HCT116 (cell line): ENCODE data around the gene MMD2. TPM values are rescaled to one million over a fixed set of nuclear protein-coding genes. Genes with fewer than 3 reads are reported as not detected.

ENCODE experiments used
- ATAC-seq: fragments of 200-7000 bp; cut with Tn5 transposase; 2 replicates; pipeline ENCODE4 v1.9.1; 2020; ENCODE audit warnings: mild to moderate bottlenecking, moderate library complexity
- BruUV-seq: library from RNA; stranded (reverse); fragments of 400-500 nt; replicated peaks from 2 replicates; lab custom pipeline; 2021; lab: Mats Ljungman, UMichigan
- CTCF ChIA-PET: fragments of 300-600 bp; sonication (Branson Sonifier 250); formaldehyde crosslinking; loops from one replicate; lab custom pipeline; 2021; ENCODE audit warnings: antibody characterized with exemption; lab: Charles Lee
- POLR2A ChIA-PET: fragments of 300-600, 350-600 bp; sonication (Branson Sonifier 250); formaldehyde crosslinking; loops from one replicate; lab custom pipeline; 2021; ENCODE audit warnings: antibody characterized with exemption; lab: Charles Lee
- RAD21 ChIA-PET, 2 experiments: fragments of 300-600 bp; sonication (Branson Sonifier 250); formaldehyde crosslinking; loops; one replicate each; lab custom pipeline; 2023; ENCODE audit warnings: low total read pairs in 2 of 2; ENCODE audit not compliant: uncharacterized antibody in 2 of 2, unreplicated experiment in 2 of 2, low non-redundant PET in 1 of 2; lab: Charles Lee
- DNase-seq: peaks from one replicate; pipeline ENCODE4 v3.0.0-alpha.2; 2010; ENCODE audit warnings: low read depth, low spot score
- H2AFZ ChIP-seq: fragments of 200-600 bp; shearing (Covaris generic), sonication (generic); 2 replicates; pipeline ENCODE4 v1.6.1; 2017; ENCODE audit warnings: low read depth, mixed run types, mixed read lengths, antibody characterized with exemption, low read length; ENCODE audit not compliant: poor library complexity, severe bottlenecking
- H3K27ac ChIP-seq: 2 replicates; pipeline ENCODE4 v1.5.1; 2012; ENCODE audit warnings: low read depth, low read length
- H3K27me3 ChIP-seq: fragments of 200-600 bp; sonication (generic); 2 replicates; pipeline ENCODE4 v1.6.1; 2016; ENCODE audit warnings: mixed run types, low read length, mixed read lengths; ENCODE audit not compliant: insufficient read depth
- H3K36me3 ChIP-seq, 2 experiments: fragments of 200-500 bp in 1 of 2; fragments of 200-600 bp in 1 of 2; sonication (Bioruptor generic) in 1 of 2; sonication (generic) in 1 of 2; 2 replicates each; pipeline versions ENCODE4 v1.5.1 to v1.6.1; 2014 to 2016; ENCODE audit warnings: low read length in 2 of 2, inconsistent platforms in 1 of 2, mixed read lengths in 1 of 2, mixed run types in 1 of 2; ENCODE audit not compliant: insufficient read depth in 2 of 2, control insufficient read depth in 1 of 2
- H3K4me1 ChIP-seq, 2 experiments: fragments of 200-600 bp in 1 of 2; sonication (generic) in 1 of 2; 2 replicates each; pipeline versions ENCODE4 v1.5.1 to v1.6.1; 2012 to 2017; ENCODE audit warnings: low read length in 2 of 2, inconsistent platforms in 1 of 2, mild to moderate bottlenecking in 1 of 2, mixed read lengths in 1 of 2, mixed run types in 1 of 2, moderate library complexity in 1 of 2; ENCODE audit not compliant: insufficient read depth in 2 of 2, control insufficient read depth in 1 of 2
- H3K4me2 ChIP-seq: fragments of 200-600 bp; sonication (generic); 2 replicates; pipeline ENCODE4 v1.6.1; 2017; ENCODE audit warnings: mixed run types, low read length, mixed read lengths
- H3K4me3 ChIP-seq, 2 experiments: fragments of 200-600 bp in 1 of 2; sonication (generic) in 1 of 2; replicated peaks in 1 of 2; 2 replicates each; pipeline ENCODE4 v1.5.1; 2011 to 2016; ENCODE audit warnings: low read length in 2 of 2, control low read depth in 1 of 2, low read depth in 1 of 2, mild to moderate bottlenecking in 1 of 2, mixed read lengths in 1 of 2, mixed run types in 1 of 2
- H3K79me2 ChIP-seq: fragments of 200-600 bp; sonication (generic); 2 replicates; pipeline ENCODE4 v1.6.1; 2017; ENCODE audit warnings: mild to moderate bottlenecking, mixed run types, low read length, moderate library complexity, mixed read lengths; ENCODE audit not compliant: insufficient read depth
- H3K9ac ChIP-seq: fragments of 200-600 bp; sonication (generic); 2 replicates; pipeline ENCODE4 v1.6.1; 2016; ENCODE audit warnings: low read length, mixed read lengths
- H3K9me2 ChIP-seq: fragments of 200-600 bp; sonication (generic), shearing (Covaris generic); 2 replicates; pipeline ENCODE4 v1.6.1; 2017; ENCODE audit warnings: mixed run types, mild to moderate bottlenecking, moderate library complexity; ENCODE audit not compliant: insufficient read depth
- H3K9me3 ChIP-seq, 2 experiments: fragments of 200-500 bp in 1 of 2; fragments of 200-600 bp in 1 of 2; sonication (Bioruptor generic) in 1 of 2; sonication (generic) in 1 of 2; 2 replicates each; pipeline ENCODE4 v1.6.1; 2014 to 2017; ENCODE audit warnings: low read length in 2 of 2, mixed read lengths in 2 of 2, inconsistent platforms in 1 of 2, low read depth in 1 of 2, mild to moderate bottlenecking in 1 of 2, mixed run types in 1 of 2, moderate library complexity in 1 of 2; ENCODE audit not compliant: control insufficient read depth in 1 of 2, insufficient read depth in 1 of 2
- H4K20me1 ChIP-seq: fragments of 200-600 bp; sonication (generic), shearing (Covaris generic); 2 replicates; pipeline ENCODE4 v1.6.1; 2017; ENCODE audit warnings: mixed run types, mild to moderate bottlenecking, moderate library complexity; ENCODE audit not compliant: insufficient read depth
- CEBPB ChIP-seq: IDR thresholded peaks from 2 replicates; pipeline ENCODE4 v1.6.1; 2012; ENCODE audit warnings: low read depth
- CTCF ChIP-seq, 3 experiments: fragments of 200-600 bp in 1 of 3; sonication (generic) in 1 of 3; IDR thresholded peaks in 2 of 3; conservative IDR thresholded peaks in 1 of 3; 2 replicates each; pipeline ENCODE4 v1.5.1; 2012 to 2017; ENCODE audit warnings: low read depth in 2 of 3, low read length in 2 of 3, antibody characterized with exemption in 1 of 3, borderline replicate concordance in 1 of 3, control low read depth in 1 of 3, mild to moderate bottlenecking in 1 of 3, mixed read lengths in 1 of 3, mixed run types in 1 of 3, moderate library complexity in 1 of 3; ENCODE audit not compliant: insufficient read depth in 1 of 3
- EGR1 ChIP-seq: IDR thresholded peaks from 2 replicates; pipeline ENCODE4 v1.6.1; 2012; ENCODE audit warnings: low read depth
- ELF1 ChIP-seq: IDR thresholded peaks from 2 replicates; pipeline ENCODE4 v1.6.1; 2012; ENCODE audit warnings: low read depth, borderline replicate concordance
- EZH2 ChIP-seq: fragments of 200-600 bp; sonication (generic); IDR thresholded peaks from 2 replicates; pipeline ENCODE4 v1.6.1; 2017; ENCODE audit warnings: antibody characterized with exemption, mixed run types
- EZH2phosphoT487 ChIP-seq: fragments of 200-600 bp; IDR thresholded peaks from 2 replicates; pipeline ENCODE4 v1.6.1; 2018; ENCODE audit warnings: antibody characterized with exemption, borderline replicate concordance
- FOSL1 ChIP-seq: IDR thresholded peaks from 2 replicates; pipeline ENCODE4 v1.6.1; 2012; ENCODE audit warnings: low read depth
- JUND ChIP-seq: IDR thresholded peaks from 2 replicates; pipeline ENCODE4 v1.6.1; 2012
- POLR2A ChIP-seq: IDR thresholded peaks from 2 replicates; pipeline ENCODE4 v1.7.0; 2011; ENCODE audit warnings: borderline replicate concordance; ENCODE audit not compliant: insufficient read depth, insufficient read length; ENCODE audit errors: extremely low read depth
- REST ChIP-seq: IDR thresholded peaks from 2 replicates; pipeline ENCODE4 v1.6.1; 2012; ENCODE audit warnings: low read depth
- SP1 ChIP-seq: IDR thresholded peaks from 2 replicates; pipeline ENCODE4 v1.6.1; 2012; ENCODE audit warnings: low read depth
- SRF ChIP-seq: IDR thresholded peaks from 2 replicates; pipeline ENCODE4 v1.6.1; 2012; ENCODE audit warnings: low read depth
- TCF7L2 ChIP-seq: IDR thresholded peaks from 2 replicates; pipeline ENCODE4 v1.7.0; 2011; ENCODE audit warnings: borderline replicate concordance, inconsistent platforms; ENCODE audit not compliant: insufficient read depth, insufficient read length; ENCODE audit errors: extremely low read depth
- YY1 ChIP-seq: IDR thresholded peaks from 2 replicates; pipeline ENCODE4 v1.6.1; 2011; ENCODE audit warnings: low read length, low read depth, moderate library complexity, mild to moderate bottlenecking; ENCODE audit not compliant: insufficient replicate concordance; ENCODE audit errors: extremely low read depth
- ZBTB33 ChIP-seq: IDR thresholded peaks from 2 replicates; pipeline ENCODE4 v1.6.1; 2011; ENCODE audit warnings: mild to moderate bottlenecking, low read length, moderate library complexity; ENCODE audit not compliant: insufficient replicate concordance; ENCODE audit errors: extremely low read depth
- ZNF274 ChIP-seq: fragments of 200-500 bp; sonication (Bioruptor generic); IDR thresholded peaks from 2 replicates; pipeline ENCODE4 v1.6.1; 2014; ENCODE audit warnings: mild to moderate bottlenecking, low read depth, low read length, inconsistent platforms
- intact Hi-C: fragments of 100-400 bp; cut with micrococcal nuclease; formaldehyde crosslinking; loops from 2 replicates; pipeline ENCODE4 v1.10.0; 2022
- total RNA-seq: library from RNA; stranded (reverse); gene quantifications from one replicate; pipeline ENCODE4 v1.2.1, GENCODE V29; 2021; ENCODE audit not compliant: unreplicated experiment

The MMD2 gene
- total RNA-seq, 1 experiment from 2014 or later, result not detected

- H3K27me3 ChIP-seq, result no peaks in the 10 kb centered on the region; the same call in 1 of the 2 replicates
- no TSS peak for BruUV-seq
- H3K79me2 ChIP-seq, result no peaks in the 10 kb centered on the region
- no peak for TF ChIP-seq FOSL1
- TF ChIP-seq ZBTB33, result no peak
- no peak for TF ChIP-seq ELF1
- no peak for TF ChIP-seq EGR1
- TF ChIP-seq REST, result no peak
- TF ChIP-seq EZH2, result no peak
- no peak for TF ChIP-seq EZH2phosphoT487
- no peak for TF ChIP-seq CEBPB
- TF ChIP-seq JUND, result no peak
- no peak for TF ChIP-seq SP1
- no peak for TF ChIP-seq POLR2A
- no peak for TF ChIP-seq TCF7L2
- no peak for TF ChIP-seq SRF
- TF ChIP-seq ZNF274, result no peak
- no peak for TF ChIP-seq YY1
- no peak for TF ChIP-seq CTCF (IDR thresholded peaks at IDR 0.05 in 2 of 3, conservative IDR thresholded peaks at IDR 0.05 in 1 of 3; ENCODE audit: borderline replicate concordance in 1 of 3, insufficient read depth in 1 of 3, low read depth in 2 of 3, low read length in 2 of 3)
- no peak overlapping the region for H2AFZ ChIP-seq
- H3K4me3 ChIP-seq, result no peak overlapping the region
- no peaks in the 10 kb centered on the region for H3K9me3 ChIP-seq
- no peaks in the 10 kb centered on the region for H3K4me1 ChIP-seq
- H3K9me2 ChIP-seq, result no peaks in the 10 kb centered on the region
- POLR2A ChIA-PET, result no interaction called here
- CTCF ChIA-PET, result no interaction called here
- no peak for ATAC-seq
- H3K9ac ChIP-seq, result no peak overlapping the region
- RAD21 ChIA-PET, result no interaction called here
- H3K36me3 ChIP-seq, result no peaks in the 10 kb centered on the region
- no peaks in the 10 kb centered on the region for H4K20me1 ChIP-seq
- intact Hi-C loops, result no loop called here
- no peak for DNase-seq
- no peak overlapping the region for H3K27ac ChIP-seq
- H3K4me2 ChIP-seq, result no peak overlapping the region
Observed at GRCh38 chr7:4957847-4958476, 1.0 kb downstream of the MMD2 start.
